GM19238 (cell line): ENCODE results near the gene TBCB.
"Not testable (repeated sequence)": the region's sequence is repeated elsewhere in the genome, so short reads cannot be mapped to it uniquely, and the experiment has no call there.

Experiments used
- DNase-seq: peaks from one replicate; pipeline ENCODE4 v3.0.0; 2011; ENCODE audit warnings: low spot score; ENCODE audit not compliant: insufficient read length

TBCB gene

DNA sequence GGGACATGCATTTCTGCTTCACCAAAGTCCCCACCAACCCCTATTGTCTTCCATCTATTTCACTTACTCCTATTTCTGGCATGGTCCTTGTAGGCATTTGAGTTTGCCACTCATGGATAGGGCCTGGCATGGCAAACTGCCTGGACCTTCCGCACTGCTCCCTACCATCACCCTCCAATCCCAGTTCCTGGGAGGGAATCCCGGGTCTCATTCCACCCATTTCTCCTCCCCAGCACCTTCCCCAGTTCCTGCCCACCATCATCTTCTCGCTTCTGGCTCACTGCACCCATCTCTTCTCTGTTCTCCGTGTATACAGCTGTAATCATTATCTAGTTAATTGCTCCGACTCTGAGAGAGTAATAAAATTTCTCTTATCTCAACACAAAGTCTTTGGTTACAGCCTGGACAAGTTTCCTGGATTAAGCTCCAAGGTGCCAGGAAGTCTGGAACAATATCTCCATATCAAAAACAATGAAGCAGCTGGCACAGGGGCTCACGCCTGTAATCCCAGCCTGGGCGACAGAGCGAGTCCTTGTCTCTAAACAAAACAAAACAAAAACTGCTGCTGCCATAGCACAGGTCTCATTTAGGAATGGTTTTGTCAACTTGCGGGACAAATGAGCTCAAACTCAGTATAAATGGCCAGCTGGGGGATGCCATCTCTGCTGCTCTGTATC, 54.0 kb downstream of the TBCB start:
- DNase-seq, result no peak

- no peak for DNase-seq
These were observed 57.6 kb downstream of the TBCB start for GRCh38 chr19:36172852-36173251.

DNA sequence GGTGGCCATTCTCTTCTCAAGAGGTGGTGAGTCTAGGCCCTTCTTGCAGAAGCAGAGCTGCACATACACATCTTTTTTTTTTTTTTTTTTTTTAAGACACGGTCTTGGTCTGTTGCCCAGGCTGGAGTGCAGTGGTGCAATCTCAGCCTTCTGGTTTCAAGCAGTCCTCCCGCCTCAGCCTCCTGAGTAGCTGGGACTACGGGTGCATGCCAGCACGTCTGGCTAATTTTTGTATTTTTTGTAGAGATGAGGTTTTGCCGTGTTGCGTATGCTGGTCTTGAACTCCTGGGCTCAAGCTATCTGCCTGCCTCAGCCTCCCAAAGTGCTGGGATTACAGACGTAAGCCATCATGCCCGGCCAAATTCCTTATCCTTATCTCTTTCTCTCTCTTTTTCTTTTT, 58.6 kb downstream of the TBCB start:
- not testable (repeated sequence) for DNase-seq
